ENCODE results near the gene ATP1A4. TPM values are rescaled to one million over a fixed set of nuclear protein-coding genes. Genes with fewer than 3 reads are reported as not detected.

ATP1A4 gene
- total and polyA plus RNA-seq, 4 donors = 0.06 to 0.09 (median 0.08) TPM; not detected in 1

DNA sequence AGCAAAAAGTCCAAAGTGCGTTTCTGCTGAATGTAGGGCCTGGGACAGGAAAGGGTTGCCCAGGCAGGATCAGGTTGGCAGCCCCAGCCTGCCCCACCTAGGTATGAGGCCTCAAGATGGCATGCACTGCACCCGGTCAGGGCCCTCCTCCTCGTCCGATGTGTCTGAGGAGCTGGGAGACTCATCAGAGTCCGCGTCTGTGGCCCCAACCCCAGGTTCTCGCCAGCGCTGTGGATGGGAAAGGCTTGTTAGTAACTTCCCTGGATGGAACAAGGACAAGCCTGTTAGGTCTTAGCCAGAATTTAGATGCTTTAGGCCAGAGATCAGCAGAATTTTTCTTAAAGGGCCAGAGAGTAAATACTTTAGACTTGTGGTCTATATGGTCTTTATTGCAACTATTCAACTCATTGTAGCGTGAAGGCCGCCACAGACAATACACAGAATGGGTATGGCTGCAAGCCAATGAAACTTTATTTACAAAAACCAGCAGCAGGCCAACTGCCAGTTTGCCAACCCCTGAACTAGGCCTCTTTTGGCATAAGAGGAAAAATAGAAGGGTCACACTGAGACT lies 66.2 kb downstream of the ATP1A4 start:
- peaks cover 39 to 59% (median 56%) of the 10 kb centered on the region in 4 donors for H3K36me3 ChIP-seq (ENCODE audit: control insufficient read depth in 4 of 4, insufficient read depth in 4 of 4, low read length in 4 of 4)
- DNase-seq (peak; percentile 27 to 70 (median 67)), ATAC-seq (ENCODE audit: insufficient read depth, low FRiP score) (no peak)
- H3K9ac ChIP-seq (ENCODE audit: insufficient read depth in 1 of 2, low read length in 2 of 2) = peak overlapping the region in 1 of 2 donors; percentile 24
- TF ChIP-seq, protein P1, sequence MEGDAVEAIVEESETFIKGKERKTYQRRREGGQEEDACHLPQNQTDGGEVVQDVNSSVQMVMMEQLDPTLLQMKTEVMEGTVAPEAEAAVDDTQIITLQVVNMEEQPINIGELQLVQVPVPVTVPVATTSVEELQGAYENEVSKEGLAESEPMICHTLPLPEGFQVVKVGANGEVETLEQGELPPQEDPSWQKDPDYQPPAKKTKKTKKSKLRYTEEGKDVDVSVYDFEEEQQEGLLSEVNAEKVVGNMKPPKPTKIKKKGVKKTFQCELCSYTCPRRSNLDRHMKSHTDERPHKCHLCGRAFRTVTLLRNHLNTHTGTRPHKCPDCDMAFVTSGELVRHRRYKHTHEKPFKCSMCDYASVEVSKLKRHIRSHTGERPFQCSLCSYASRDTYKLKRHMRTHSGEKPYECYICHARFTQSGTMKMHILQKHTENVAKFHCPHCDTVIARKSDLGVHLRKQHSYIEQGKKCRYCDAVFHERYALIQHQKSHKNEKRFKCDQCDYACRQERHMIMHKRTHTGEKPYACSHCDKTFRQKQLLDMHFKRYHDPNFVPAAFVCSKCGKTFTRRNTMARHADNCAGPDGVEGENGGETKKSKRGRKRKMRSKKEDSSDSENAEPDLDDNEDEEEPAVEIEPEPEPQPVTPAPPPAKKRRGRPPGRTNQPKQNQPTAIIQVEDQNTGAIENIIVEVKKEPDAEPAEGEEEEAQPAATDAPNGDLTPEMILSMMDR (IDR thresholded peaks at IDR 0.05; ENCODE audit: control extremely low read depth, extremely low read depth) = no peak
- WGBS, 2 donors = 70 to 85% methylated on average over 10 of the region's 10 CpGs
- no peak overlapping the region for H3K4me3 ChIP-seq
- peaks cover 0 to 23% (median 6%) of the 10 kb centered on the region in 5 donors for H3K4me1 ChIP-seq (ENCODE audit: control insufficient read depth in 5 of 5, insufficient read depth in 5 of 5, low read length in 5 of 5)
- H3K9me3 ChIP-seq (ENCODE audit: control insufficient read depth in 4 of 4, insufficient read depth in 3 of 4, low read length in 3 of 4) = peaks cover 0 to 3% (median 0%) of the 10 kb centered on the region in 4 donors
- H3K27me3 ChIP-seq (ENCODE audit: control insufficient read depth in 3 of 3, insufficient read depth in 3 of 3, low read length in 2 of 3) = no peaks in the 10 kb centered on the region
- H3K27ac ChIP-seq (ENCODE audit: low read depth in 1 of 2, low read length in 1 of 2) = peak overlapping the region; percentile 42 to 66

DNA sequence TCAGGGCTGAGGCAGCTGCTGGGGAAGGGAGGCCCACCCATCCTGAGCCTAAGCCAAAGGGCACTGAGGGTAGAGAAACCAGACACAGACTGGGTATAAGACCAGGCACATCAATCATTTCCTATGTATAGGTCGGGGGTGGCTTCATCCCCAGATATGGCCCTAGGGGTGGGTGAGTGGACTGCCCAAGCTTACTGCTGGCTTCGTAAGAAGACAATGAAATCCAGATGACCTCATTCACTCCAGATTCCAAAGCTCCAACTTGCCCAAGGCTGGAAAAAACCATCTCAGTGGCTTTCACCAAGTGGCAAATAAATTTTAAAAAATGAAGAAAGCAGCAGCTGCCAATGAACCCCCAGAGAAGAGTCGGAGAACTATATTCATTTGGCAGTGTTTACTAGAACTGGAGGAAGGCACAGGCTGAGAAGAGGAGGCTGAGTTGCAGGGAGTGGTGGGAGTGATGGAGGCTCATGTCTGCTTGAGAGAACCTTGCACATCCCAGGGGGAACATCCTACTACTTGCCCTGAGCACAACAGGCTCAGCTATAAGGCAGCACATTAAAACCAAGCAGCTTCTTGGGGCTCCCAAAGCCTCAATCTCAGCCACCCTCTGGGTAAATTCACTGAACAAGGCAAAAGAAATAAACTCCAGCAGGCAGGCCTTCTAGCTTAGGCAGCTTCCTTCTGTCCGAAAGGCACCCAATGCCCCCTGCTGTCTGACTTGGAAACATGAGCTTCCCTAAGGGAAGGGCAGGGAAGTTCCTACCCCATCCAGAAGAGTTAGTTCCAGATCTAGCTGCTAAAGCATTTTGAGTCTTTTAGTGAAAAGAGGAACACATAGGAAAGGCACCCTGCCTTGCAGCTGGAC lies 67.9 kb downstream of the ATP1A4 start:
- ATAC-seq (ENCODE audit: insufficient read depth, low FRiP score) (no peak), DNase-seq (peak; percentile 62 to 81 (median 78))
- Histone ChIP-seq H3K4me1 (ENCODE audit: control insufficient read depth in 5 of 5, insufficient read depth in 5 of 5, low read length in 5 of 5) (peaks cover 0 to 23% (median 6%) of the 10 kb centered on the region in 5 donors), H3K9ac (ENCODE audit: insufficient read depth in 1 of 2, low read length in 2 of 2) (no peak overlapping the region), H3K27me3 (ENCODE audit: control insufficient read depth in 3 of 3, insufficient read depth in 3 of 3, low read length in 2 of 3) (no peaks in the 10 kb centered on the region), H3K4me3 (no peak overlapping the region), H3K36me3 (ENCODE audit: control insufficient read depth in 4 of 4, insufficient read depth in 4 of 4, low read length in 4 of 4) (peaks cover 48 to 61% (median 50%) of the 10 kb centered on the region in 4 donors), H3K9me3 (ENCODE audit: control insufficient read depth in 4 of 4, insufficient read depth in 3 of 4, low read length in 3 of 4) (no peaks in the 10 kb centered on the region), H3K27ac (ENCODE audit: low read depth in 1 of 2, low read length in 1 of 2) (peak overlapping the region; percentile 46 to 52)
- WGBS, 2 donors = 71 to 85% methylated on average over 4 of the region's 4 CpGs
- TF ChIP-seq, protein P1 (IDR thresholded peaks at IDR 0.05; ENCODE audit: control extremely low read depth, extremely low read depth) = peak; percentile 31

DNA sequence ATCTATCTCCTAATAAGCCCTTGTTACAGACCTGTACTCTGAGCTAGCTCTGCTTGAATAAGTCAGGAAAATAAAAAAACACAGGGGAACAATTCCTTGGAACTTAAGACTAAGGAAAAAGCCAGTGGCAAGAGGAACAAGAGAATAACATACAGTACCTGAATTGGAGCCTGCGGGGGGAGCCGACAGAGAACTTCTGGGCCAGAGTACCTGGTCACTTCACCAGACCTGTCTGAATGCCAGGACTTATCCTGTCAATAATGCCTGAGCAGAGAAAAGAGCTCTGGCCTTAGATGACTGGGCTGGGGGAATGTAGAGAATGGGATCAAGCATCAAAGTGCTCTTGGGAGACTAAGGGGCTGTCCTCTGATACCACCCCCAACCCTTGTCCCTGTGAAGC lies 68.9 kb downstream of the ATP1A4 start:
- WGBS, 2 donors = 78 to 94% methylated on average over 2 of the region's 2 CpGs
- Histone ChIP-seq H3K9me3 (ENCODE audit: control insufficient read depth in 4 of 4, insufficient read depth in 3 of 4, low read length in 3 of 4) (no peaks in the 10 kb centered on the region), H3K4me1 (ENCODE audit: control insufficient read depth in 5 of 5, insufficient read depth in 5 of 5, low read length in 5 of 5) (peaks cover 0 to 23% (median 6%) of the 10 kb centered on the region in 5 donors), H3K27me3 (ENCODE audit: control insufficient read depth in 3 of 3, insufficient read depth in 3 of 3, low read length in 2 of 3) (no peaks in the 10 kb centered on the region), H3K36me3 (ENCODE audit: control insufficient read depth in 4 of 4, insufficient read depth in 4 of 4, low read length in 4 of 4) (peaks cover 51 to 64% (median 55%) of the 10 kb centered on the region in 4 donors), H3K9ac (ENCODE audit: insufficient read depth in 1 of 2, low read length in 2 of 2) (no peak overlapping the region), H3K4me3 (no peak overlapping the region), H3K27ac (ENCODE audit: low read depth in 1 of 2, low read length in 1 of 2) (peak overlapping the region in 1 of 2 donors; percentile 46)
- ATAC-seq (ENCODE audit: insufficient read depth, low FRiP score) (no peak), DNase-seq (no peak)
- TF ChIP-seq, protein P1 (IDR thresholded peaks at IDR 0.05; ENCODE audit: control extremely low read depth, extremely low read depth) = no peak

Data from lung (tissue), 12 donors.